ENCODE data around the gene DOCK1.

Gene DOCK1

DNA sequence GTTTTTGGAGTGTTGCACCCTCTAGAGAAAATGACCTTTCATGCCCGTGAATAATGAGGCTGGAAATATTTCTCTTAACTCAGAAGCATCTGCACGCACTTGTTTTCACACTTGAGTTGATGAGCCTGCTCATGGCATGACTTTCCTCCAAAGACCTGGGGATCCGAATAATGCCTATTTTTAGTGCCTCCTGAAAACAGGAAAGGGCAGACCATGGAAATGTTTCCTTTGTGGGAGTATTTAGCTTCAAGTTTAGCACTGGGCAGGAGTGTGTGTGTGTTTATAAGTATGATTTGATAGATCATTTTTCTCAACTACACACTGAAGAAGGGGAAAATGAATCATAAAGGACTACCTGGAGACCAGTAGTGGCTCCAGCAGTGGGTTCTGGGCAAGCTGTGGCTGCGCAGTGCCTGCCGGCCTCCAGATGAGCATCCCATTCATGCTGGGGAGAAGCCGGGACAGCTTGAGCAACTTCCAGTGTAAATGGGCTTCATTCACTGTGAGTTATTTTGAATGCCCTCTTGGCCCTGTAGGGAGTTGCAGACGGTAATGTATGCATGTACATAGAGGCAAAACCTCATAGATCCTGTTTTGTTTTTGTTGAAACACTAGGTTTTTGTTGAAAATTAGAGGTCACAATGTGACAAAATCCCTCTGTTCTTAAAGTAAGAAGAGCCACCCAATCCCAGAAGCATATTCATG, 408.9 kb downstream of the DOCK1 start:
- DNase-seq (ENCODE audit: low spot score) = no peak
- TF ChIP-seq, protein P1, sequence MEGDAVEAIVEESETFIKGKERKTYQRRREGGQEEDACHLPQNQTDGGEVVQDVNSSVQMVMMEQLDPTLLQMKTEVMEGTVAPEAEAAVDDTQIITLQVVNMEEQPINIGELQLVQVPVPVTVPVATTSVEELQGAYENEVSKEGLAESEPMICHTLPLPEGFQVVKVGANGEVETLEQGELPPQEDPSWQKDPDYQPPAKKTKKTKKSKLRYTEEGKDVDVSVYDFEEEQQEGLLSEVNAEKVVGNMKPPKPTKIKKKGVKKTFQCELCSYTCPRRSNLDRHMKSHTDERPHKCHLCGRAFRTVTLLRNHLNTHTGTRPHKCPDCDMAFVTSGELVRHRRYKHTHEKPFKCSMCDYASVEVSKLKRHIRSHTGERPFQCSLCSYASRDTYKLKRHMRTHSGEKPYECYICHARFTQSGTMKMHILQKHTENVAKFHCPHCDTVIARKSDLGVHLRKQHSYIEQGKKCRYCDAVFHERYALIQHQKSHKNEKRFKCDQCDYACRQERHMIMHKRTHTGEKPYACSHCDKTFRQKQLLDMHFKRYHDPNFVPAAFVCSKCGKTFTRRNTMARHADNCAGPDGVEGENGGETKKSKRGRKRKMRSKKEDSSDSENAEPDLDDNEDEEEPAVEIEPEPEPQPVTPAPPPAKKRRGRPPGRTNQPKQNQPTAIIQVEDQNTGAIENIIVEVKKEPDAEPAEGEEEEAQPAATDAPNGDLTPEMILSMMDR (IDR thresholded peaks at IDR 0.05; ENCODE audit: extremely low read depth, missing control alignments) = no peak

DNA sequence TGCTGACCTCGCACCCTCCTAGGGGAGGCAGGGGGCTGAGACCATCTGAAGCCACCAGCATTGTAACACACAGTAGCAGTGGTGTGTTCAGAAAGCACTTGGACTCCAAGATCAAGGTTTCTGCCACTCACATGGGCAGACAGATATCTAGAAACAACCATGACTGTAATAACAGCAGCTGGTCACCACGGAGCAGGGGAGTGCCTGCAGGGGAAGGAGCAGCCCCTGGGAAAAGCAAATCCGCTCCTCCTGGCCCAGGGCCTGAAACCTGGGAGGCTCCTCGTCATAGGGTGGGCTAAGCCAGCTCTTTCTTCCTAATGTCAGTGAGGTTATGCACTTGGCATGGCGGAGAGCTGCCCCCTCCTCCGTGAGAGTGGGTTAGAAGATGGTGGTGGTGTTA, 409.6 kb downstream of the DOCK1 start:
- no peak for DNase-seq (ENCODE audit: low spot score)
- TF ChIP-seq, protein P1 (IDR thresholded peaks at IDR 0.05; ENCODE audit: extremely low read depth, missing control alignments) = no peak

DNA sequence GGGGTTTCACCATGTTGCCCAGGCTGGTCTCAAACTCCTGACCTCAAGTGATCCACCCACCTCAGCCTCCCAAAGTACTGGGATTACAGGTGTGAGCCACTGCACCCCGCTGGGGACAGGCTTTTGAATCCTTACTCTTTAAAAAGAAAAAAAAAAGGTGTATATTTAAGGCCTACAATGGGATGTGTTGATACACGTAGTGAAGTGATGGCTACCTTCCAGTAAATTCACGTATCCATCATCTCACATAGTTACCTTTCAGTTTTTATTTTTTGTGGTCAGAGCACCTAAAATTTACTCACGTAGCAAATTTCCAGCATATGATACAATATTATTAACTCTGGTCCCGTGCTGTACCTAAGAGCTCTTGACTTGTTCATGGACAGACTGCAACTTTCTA, 410.7 kb downstream of the DOCK1 start:
- no peak for DNase-seq (ENCODE audit: low spot score)
- TF ChIP-seq, protein P1 (IDR thresholded peaks at IDR 0.05; ENCODE audit: extremely low read depth, missing control alignments) = no peak

DNA sequence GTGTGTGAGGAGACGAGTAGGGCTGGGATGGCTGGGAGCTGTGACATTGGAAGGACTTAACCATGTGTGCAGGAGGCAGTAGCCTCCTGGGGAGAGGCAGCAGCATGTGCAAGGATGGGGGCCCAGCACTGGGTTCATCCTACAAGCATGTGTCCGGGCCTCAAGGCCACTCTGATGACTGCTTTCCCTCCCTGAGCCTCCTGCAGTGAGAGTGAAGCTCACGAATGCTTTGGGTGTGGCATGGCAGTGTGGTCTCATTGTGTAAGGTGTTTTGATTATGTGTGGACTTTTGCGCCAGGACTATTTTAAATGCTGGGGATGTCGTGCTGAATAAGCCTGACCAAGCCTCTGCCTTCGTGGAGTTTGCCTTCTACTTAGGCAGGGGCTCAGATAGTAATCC, 413.2 kb downstream of the DOCK1 start:
- no peak for DNase-seq (ENCODE audit: low spot score)
- TF ChIP-seq, protein P1 (IDR thresholded peaks at IDR 0.05; ENCODE audit: extremely low read depth, missing control alignments) = no peak

DNA sequence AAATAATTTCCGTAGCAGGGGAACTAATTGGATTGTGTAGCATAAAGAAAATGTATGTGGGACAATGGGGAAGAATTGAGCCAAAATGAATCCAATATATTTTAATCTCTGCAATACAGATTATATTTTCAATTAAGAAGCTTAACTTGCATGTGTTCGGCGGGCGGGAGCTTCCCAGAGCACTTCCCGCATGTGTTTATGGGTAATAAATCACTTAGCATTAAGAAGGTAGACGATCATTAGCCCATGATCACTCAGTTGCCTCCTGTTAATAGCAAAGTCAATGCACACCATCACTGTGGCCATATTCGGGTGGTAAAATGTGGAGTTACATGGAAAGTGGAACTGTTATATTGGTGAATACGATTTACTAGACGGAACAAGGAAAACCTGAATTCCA, 414.0 kb downstream of the DOCK1 start:
- no peak for DNase-seq (ENCODE audit: low spot score)
- TF ChIP-seq, protein P1 (IDR thresholded peaks at IDR 0.05; ENCODE audit: extremely low read depth, missing control alignments) = no peak

DNA sequence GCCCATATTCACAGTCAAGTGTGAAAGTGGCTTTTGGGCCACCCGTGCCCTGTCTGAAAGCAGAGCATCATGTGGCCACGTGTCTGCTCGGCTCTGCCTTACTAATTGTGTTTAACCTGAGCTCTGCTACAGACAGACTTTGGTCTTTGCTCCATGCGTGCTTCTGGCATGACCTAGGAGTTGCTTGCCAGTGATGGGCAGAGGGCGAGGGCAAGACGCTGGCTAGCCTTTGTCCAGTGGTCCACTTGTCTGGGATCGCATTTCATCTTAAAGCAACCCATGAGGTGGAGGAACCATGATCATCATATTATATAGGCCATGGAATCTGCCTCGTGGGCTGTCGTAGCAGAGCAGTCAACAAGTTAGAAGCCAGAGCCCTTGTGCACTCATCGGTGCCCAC, 414.5 kb downstream of the DOCK1 start:
- TF ChIP-seq, protein P1 (IDR thresholded peaks at IDR 0.05; ENCODE audit: extremely low read depth, missing control alignments) = no peak
- no peak for DNase-seq (ENCODE audit: low spot score)

DNA sequence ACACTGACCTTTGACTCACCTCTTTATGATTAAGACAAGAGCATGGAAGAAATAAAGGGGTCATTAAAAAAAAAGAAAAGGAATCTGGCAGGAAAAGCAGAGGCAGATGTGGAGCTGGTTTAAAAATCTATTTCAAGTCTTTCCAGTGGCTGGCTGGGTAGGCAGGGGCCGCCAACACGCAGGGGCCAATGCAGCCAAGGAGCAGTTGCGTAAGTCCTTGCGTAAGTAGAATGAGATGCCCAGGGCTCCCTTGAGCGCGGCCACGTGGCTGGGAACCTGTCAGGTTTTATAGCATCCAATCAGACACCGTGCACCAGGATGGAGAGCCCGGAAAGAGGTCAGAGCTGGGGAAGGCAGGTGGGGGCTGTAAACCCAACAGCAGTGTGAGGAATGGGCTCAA, 414.9 kb downstream of the DOCK1 start:
- TF ChIP-seq, protein P1 (IDR thresholded peaks at IDR 0.05; ENCODE audit: extremely low read depth, missing control alignments) = no peak
- DNase-seq (ENCODE audit: low spot score) = no peak
